Neural progenitor cell (in vitro differentiated cells): ENCODE results near the gene GNB3.

ENCODE experiments used
- EZH2 ChIP-seq: fragments of 200-600 bp; sonication (generic); IDR thresholded peaks from 2 replicates; pipeline ENCODE4 v1.6.1; 2017; ENCODE audit warnings: antibody characterized with exemption, mild to moderate bottlenecking, moderate library complexity
- TF ChIP-seq, protein P1 (sequence below): fragments of 200-600 bp; sonication (generic); IDR thresholded peaks from 2 replicates; pipeline ENCODE4 v1.5.1; 2017; ENCODE audit warnings: antibody characterized with exemption, mild to moderate bottlenecking

GRCh38 chr12:6854036-6854435 lies 13.3 kb downstream of the GNB3 start:
- TF ChIP-seq, protein P1, sequence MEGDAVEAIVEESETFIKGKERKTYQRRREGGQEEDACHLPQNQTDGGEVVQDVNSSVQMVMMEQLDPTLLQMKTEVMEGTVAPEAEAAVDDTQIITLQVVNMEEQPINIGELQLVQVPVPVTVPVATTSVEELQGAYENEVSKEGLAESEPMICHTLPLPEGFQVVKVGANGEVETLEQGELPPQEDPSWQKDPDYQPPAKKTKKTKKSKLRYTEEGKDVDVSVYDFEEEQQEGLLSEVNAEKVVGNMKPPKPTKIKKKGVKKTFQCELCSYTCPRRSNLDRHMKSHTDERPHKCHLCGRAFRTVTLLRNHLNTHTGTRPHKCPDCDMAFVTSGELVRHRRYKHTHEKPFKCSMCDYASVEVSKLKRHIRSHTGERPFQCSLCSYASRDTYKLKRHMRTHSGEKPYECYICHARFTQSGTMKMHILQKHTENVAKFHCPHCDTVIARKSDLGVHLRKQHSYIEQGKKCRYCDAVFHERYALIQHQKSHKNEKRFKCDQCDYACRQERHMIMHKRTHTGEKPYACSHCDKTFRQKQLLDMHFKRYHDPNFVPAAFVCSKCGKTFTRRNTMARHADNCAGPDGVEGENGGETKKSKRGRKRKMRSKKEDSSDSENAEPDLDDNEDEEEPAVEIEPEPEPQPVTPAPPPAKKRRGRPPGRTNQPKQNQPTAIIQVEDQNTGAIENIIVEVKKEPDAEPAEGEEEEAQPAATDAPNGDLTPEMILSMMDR, result no peak
- TF ChIP-seq EZH2, result no peak
